Globus pallidus (tissue), 1 donor: ENCODE results near the gene C1QTNF7.
A peak's percentile ranks its signal among the peaks of the same experiment; 100 is the strongest.

Experiments used
- DNase-seq: peaks from one replicate; pipeline ENCODE4 v3.0.0-alpha.2; 2015; ENCODE audit warnings: low spot score

C1QTNF7 gene

GRCh38 chr4:15457406-15458201 lies 29.8 kb downstream of the C1QTNF7 start:
- DNase-seq = peak; percentile 70

GRCh38 chr4:15458616-15459015 lies 30.8 kb downstream of the C1QTNF7 start:
- no peak for DNase-seq

- DNase-seq = no peak
These were observed 31.9 kb downstream of the C1QTNF7 start for GRCh38 chr4:15459706-15460105.

- DNase-seq = no peak
These were observed 38.8 kb downstream of the C1QTNF7 start for GRCh38 chr4:15466596-15466995.

GRCh38 chr4:15469402-15470127 lies 41.7 kb downstream of the C1QTNF7 start, which contains the start of gene CC2D2A:
TSS of gene CC2D2A (plus strand) at chr4:15469882. CDS start at chr4:15475933, 6,051 bp downstream.
- no peak for DNase-seq

- no peak for DNase-seq
These were observed 42.3 kb downstream of the C1QTNF7 start for GRCh38 chr4:15470128-15470475.

- DNase-seq = no peak
These were observed 48.6 kb downstream of the C1QTNF7 start for GRCh38 chr4:15476396-15476795.

- no peak for DNase-seq
These were observed 50.9 kb downstream of the C1QTNF7 start for GRCh38 chr4:15478724-15479088.

GRCh38 chr4:15479089-15479912 lies 51.5 kb downstream of the C1QTNF7 start:
- peak; percentile 90 for DNase-seq

- no peak for DNase-seq
These were observed 52.0 kb downstream of the C1QTNF7 start for GRCh38 chr4:15479913-15480185.

GRCh38 chr4:15481961-15482745 lies 54.3 kb downstream of the C1QTNF7 start:
- DNase-seq = no peak

- DNase-seq = no peak
These were observed 55.0 kb downstream of the C1QTNF7 start for GRCh38 chr4:15482842-15483241.

GRCh38 chr4:15488136-15488535 lies 60.3 kb downstream of the C1QTNF7 start:
- DNase-seq = no peak

GRCh38 chr4:15488658-15489470 lies 61.0 kb downstream of the C1QTNF7 start:
- no peak for DNase-seq

- no peak for DNase-seq
These were observed 61.7 kb downstream of the C1QTNF7 start for GRCh38 chr4:15489551-15489950.

- no peak for DNase-seq
These were observed 65.6 kb downstream of the C1QTNF7 start for GRCh38 chr4:15493411-15493810.

- DNase-seq = no peak
These were observed 67.8 kb downstream of the C1QTNF7 start for GRCh38 chr4:15495621-15496020.
